Bronchial epithelial cell (primary cell): ENCODE data around the gene FRMD5. TPM values are rescaled to one million over a fixed set of nuclear protein-coding genes. Genes with fewer than 3 reads are reported as not detected.

Source experiments
- DNase-seq: peaks from one replicate; pipeline ENCODE4 v3.0.0-alpha.2; 2010; ENCODE audit warnings: low read depth
- FAIRE-seq: peaks from 2 replicates; lab custom pipeline; 2011; peaks lifted over from hg19 to GRCh38; lab: Jason Lieb, UNC
- H3K27me3 ChIP-seq: 2 replicates; pipeline ENCODE4 v1.5.1; 2011; ENCODE audit warnings: low read length; ENCODE audit not compliant: control insufficient read depth, insufficient read depth
- H3K36me3 ChIP-seq: 2 replicates; pipeline ENCODE4 v1.5.1; 2011; ENCODE audit warnings: low read length; ENCODE audit not compliant: control insufficient read depth, insufficient read depth
- H3K4me3 ChIP-seq: 2 replicates; pipeline ENCODE4 v1.5.1; 2011; ENCODE audit warnings: mild to moderate bottlenecking, low read depth, low read length, control low read depth
- CTCF ChIP-seq: IDR thresholded peaks from 2 replicates; pipeline ENCODE4 v1.5.1; 2011; ENCODE audit warnings: mild to moderate bottlenecking, moderate library complexity, low read length, control low read depth, inconsistent platforms; ENCODE audit not compliant: insufficient read depth, severe bottlenecking
- total RNA-seq: library from RNA; depleted of rRNA; stranded (reverse); fragments of >200 nt; gene quantifications from 2 replicates; pipeline ENCODE4 v1.2.1, GENCODE V29; 2014

The FRMD5 gene
- total RNA-seq, 1 donor from 2014 or later = 1.3 TPM

DNA sequence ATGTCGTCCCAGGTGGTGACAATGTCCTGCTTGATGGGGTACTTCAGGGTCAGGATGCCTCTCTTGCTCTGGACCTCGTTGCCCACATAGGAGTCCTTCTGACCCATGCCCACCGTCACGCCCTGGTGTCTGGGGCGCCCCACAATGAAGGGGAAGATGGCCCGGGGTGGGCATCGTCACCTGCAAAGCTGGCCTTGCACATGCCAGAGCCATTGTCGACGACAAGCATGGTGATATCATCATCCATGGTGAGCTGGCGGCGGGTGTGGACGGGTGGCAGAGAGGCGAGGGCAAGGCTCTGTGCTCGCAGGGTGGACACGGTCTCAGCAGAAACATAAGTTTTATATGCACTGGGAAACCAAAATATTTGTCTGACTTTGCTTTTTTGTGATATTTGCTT is 205.1 kb downstream of the FRMD5 start:
- Histone ChIP-seq H3K4me3 (no peak overlapping the region), H3K36me3 (no peaks in the 10 kb centered on the region), H3K27me3 (no peaks in the 10 kb centered on the region)
- FAIRE-seq (no peak), DNase-seq (no peak)
- TF ChIP-seq CTCF = no peak

- Histone ChIP-seq H3K4me3 (no peak overlapping the region), H3K36me3 (no peaks in the 10 kb centered on the region), H3K27me3 (no peaks in the 10 kb centered on the region)
- peak; percentile 86 for FAIRE-seq
- DNase-seq = no peak
- TF ChIP-seq CTCF = no peak
Observed at GRCh38 chr15:43988900-43989299, 206.2 kb downstream of the FRMD5 start.

- no peak for FAIRE-seq
- no peak for DNase-seq
- no peak for TF ChIP-seq CTCF
Observed at GRCh38 chr15:43987924-43988323, 207.1 kb downstream of the FRMD5 start.

DNA sequence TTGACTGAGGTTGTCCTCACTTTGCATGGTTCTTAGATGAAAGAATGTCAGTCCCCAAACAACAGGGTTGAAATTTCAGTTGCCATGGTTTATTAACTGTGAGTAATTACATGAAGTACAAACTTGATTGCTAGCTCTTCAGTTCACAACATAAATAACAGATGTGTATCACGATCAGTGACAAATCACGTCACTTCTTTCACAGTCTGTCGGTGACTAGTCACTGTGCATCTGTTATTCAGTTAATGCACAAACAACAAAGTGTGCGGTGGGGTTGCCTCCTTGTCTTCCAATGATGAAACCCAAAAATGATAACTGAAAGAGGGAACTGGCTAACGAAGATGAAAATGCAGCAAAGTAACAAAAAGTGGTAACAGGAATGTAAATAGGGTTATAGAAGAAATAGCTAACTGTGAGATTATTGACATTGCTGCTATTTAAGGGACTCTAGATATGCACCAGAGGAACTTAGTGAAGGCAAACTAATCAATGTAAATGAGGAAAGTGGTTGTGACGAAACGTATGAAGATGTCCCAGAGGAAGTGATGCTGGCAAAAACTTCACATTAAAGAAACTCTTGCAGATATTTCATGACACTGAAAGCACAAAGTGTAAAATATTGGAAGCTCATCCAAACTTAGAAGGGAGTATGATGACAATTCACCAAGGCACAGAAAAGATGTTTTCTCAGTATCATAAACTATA is 208.9 kb downstream of the FRMD5 start:
- Histone ChIP-seq H3K4me3 (no peak overlapping the region), H3K27me3 (no peaks in the 10 kb centered on the region), H3K36me3 (no peaks in the 10 kb centered on the region)
- no peak for FAIRE-seq
- TF ChIP-seq CTCF = no peak
- no peak for DNase-seq

More at GRCh38 chr15:43987924-43988323, 207.1 kb downstream of the FRMD5 start:
- Histone ChIP-seq H3K4me3 (no peak overlapping the region), H3K27me3 (no peaks in the 10 kb centered on the region), H3K36me3 (no peaks in the 10 kb centered on the region)

- no peak for DNase-seq
- no peak for TF ChIP-seq CTCF
- Histone ChIP-seq H3K27me3 (no peaks in the 10 kb centered on the region), H3K36me3 (no peaks in the 10 kb centered on the region), H3K4me3 (no peak overlapping the region)
- FAIRE-seq = no peak
Observed at GRCh38 chr15:43981576-43981975, 213.5 kb downstream of the FRMD5 start.
